ENCODE results near the gene PLXND1.

Gene PLXND1

GRCh38 chr3:129627350-129628168 is 21.1 kb upstream of the PLXND1 start:
- DNase-seq (ENCODE audit: low read depth in 1 of 2, low spot score in 1 of 2), result peak in 1 of 2 donors; percentile 48

GRCh38 chr3:129626744-129627349 is 20.4 kb upstream of the PLXND1 start:
- DNase-seq (ENCODE audit: low read depth in 1 of 2, low spot score in 1 of 2), result peak; percentile 35 to 52

GRCh38 chr3:129625072-129625874 is 18.8 kb upstream of the PLXND1 start:
- no peak for DNase-seq (ENCODE audit: low read depth in 1 of 2, low spot score in 1 of 2)

- DNase-seq (ENCODE audit: low read depth in 1 of 2, low spot score in 1 of 2), result no peak
Observed at GRCh38 chr3:129624347-129625071, 18.0 kb upstream of the PLXND1 start.

GRCh38 chr3:129623447-129624118 is 17.1 kb upstream of the PLXND1 start:
- DNase-seq (ENCODE audit: low read depth in 1 of 2, low spot score in 1 of 2), result no peak

- DNase-seq (ENCODE audit: low read depth in 1 of 2, low spot score in 1 of 2), result no peak
Observed at GRCh38 chr3:129622933-129623332, 16.5 kb upstream of the PLXND1 start.

GRCh38 chr3:129622226-129622874 is 15.9 kb upstream of the PLXND1 start:
- no peak for DNase-seq (ENCODE audit: low read depth in 1 of 2, low spot score in 1 of 2)

GRCh38 chr3:129621626-129622225 is 15.2 kb upstream of the PLXND1 start:
- no peak for DNase-seq (ENCODE audit: low read depth in 1 of 2, low spot score in 1 of 2)

GRCh38 chr3:129620828-129621559 is 14.5 kb upstream of the PLXND1 start:
- DNase-seq (ENCODE audit: low read depth in 1 of 2, low spot score in 1 of 2), result no peak

- no peak for DNase-seq (ENCODE audit: low read depth in 1 of 2, low spot score in 1 of 2)
Observed at GRCh38 chr3:129619726-129620162, 13.3 kb upstream of the PLXND1 start.

- no peak for DNase-seq (ENCODE audit: low read depth in 1 of 2, low spot score in 1 of 2)
Observed at GRCh38 chr3:129618901-129619671, 12.6 kb upstream of the PLXND1 start.

GRCh38 chr3:129618186-129618820 is 11.8 kb upstream of the PLXND1 start:
- no peak for DNase-seq (ENCODE audit: low read depth in 1 of 2, low spot score in 1 of 2)

GRCh38 chr3:129617381-129618185 is 11.1 kb upstream of the PLXND1 start:
- DNase-seq (ENCODE audit: low read depth in 1 of 2, low spot score in 1 of 2), result no peak

- no peak for DNase-seq (ENCODE audit: low read depth in 1 of 2, low spot score in 1 of 2)
Observed at GRCh38 chr3:129616713-129617112, 10.2 kb upstream of the PLXND1 start.

- DNase-seq (ENCODE audit: low read depth in 1 of 2, low spot score in 1 of 2), result no peak
Observed at GRCh38 chr3:129616291-129616690, 9.8 kb upstream of the PLXND1 start.

GRCh38 chr3:129615751-129616281 is 9.3 kb upstream of the PLXND1 start:
- no peak for DNase-seq (ENCODE audit: low read depth in 1 of 2, low spot score in 1 of 2)

- DNase-seq (ENCODE audit: low read depth in 1 of 2, low spot score in 1 of 2), result no peak
Observed at GRCh38 chr3:129614927-129615363, 8.5 kb upstream of the PLXND1 start.

Data from activated CD4-positive, alpha-beta T cell treated with anti-CD3 and anti-CD28 coated beads, Interleukin-2, amount 50 U/mL, for 24 hours (primary cell).